ENCODE results near the gene SNUPN. TPM values are rescaled to one million over a fixed set of nuclear protein-coding genes. Genes with fewer than 3 reads are reported as not detected.
"Not testable (repeated sequence)": the region's sequence is repeated elsewhere in the genome, so short reads cannot be mapped to it uniquely, and the experiment has no call there.

SNUPN gene
- total RNA-seq, 1 donor from 2014 or later: 16.1 TPM

GRCh38 chr15:75584121-75584520, 41.4 kb downstream of the SNUPN start:
- no peak overlapping the region for H3K4me3 ChIP-seq (ENCODE audit: low read depth, low read length)
- TF ChIP-seq CTCF (IDR thresholded peaks at IDR 0.05; ENCODE audit: insufficient read depth, low read length, severe bottlenecking): no peak
- DNase-seq (ENCODE audit: low read depth): no peak
- no peaks in the 10 kb centered on the region for H3K27me3 ChIP-seq (ENCODE audit: control insufficient read depth, insufficient read depth, low read length)
- FAIRE-seq: no peak
- no peaks in the 10 kb centered on the region for H3K36me3 ChIP-seq (ENCODE audit: control insufficient read depth, insufficient read depth, low read length)

GRCh38 chr15:75583701-75584100, 41.8 kb downstream of the SNUPN start:
- Histone ChIP-seq H3K36me3 (ENCODE audit: control insufficient read depth, insufficient read depth, low read length) (no peaks in the 10 kb centered on the region), H3K4me3 (ENCODE audit: low read depth, low read length) (no peak overlapping the region), H3K27me3 (ENCODE audit: control insufficient read depth, insufficient read depth, low read length) (no peaks in the 10 kb centered on the region)
- DNase-seq (ENCODE audit: low read depth) (no peak), FAIRE-seq (no peak)
- TF ChIP-seq CTCF (IDR thresholded peaks at IDR 0.05; ENCODE audit: insufficient read depth, low read length, severe bottlenecking): no peak

- H3K4me3 ChIP-seq (ENCODE audit: low read depth, low read length); H3K27me3 ChIP-seq (ENCODE audit: control insufficient read depth, insufficient read depth, low read length); DNase-seq (ENCODE audit: low read depth); H3K36me3 ChIP-seq (ENCODE audit: control insufficient read depth, insufficient read depth, low read length); FAIRE-seq: not testable (repeated sequence)
These were observed 42.6 kb downstream of the SNUPN start for GRCh38 chr15:75582943-75583342.

- no peaks in the 10 kb centered on the region for H3K36me3 ChIP-seq (ENCODE audit: control insufficient read depth, insufficient read depth, low read length)
- no peak for FAIRE-seq
- peak; percentile 47 for TF ChIP-seq CTCF (IDR thresholded peaks at IDR 0.05; ENCODE audit: insufficient read depth, low read length, severe bottlenecking)
- no peaks in the 10 kb centered on the region for H3K27me3 ChIP-seq (ENCODE audit: control insufficient read depth, insufficient read depth, low read length)
- H3K4me3 ChIP-seq (ENCODE audit: low read depth, low read length): peak within 1 kb of the TSS; percentile 61
- peak; percentile 32 for DNase-seq (ENCODE audit: low read depth)
These were observed 46.3 kb downstream of the SNUPN start, which contains the start of gene PTPN9 for GRCh38 chr15:75578948-75579920. PTPN9 (minus strand) TSS chr15:75579315; CDS start chr15:75578776, 539 bp downstream.

GRCh38 chr15:75578173-75578947, 47.2 kb downstream of the SNUPN start:
- no peaks in the 10 kb centered on the region for H3K36me3 ChIP-seq (ENCODE audit: control insufficient read depth, insufficient read depth, low read length)
- FAIRE-seq (no peak), DNase-seq (ENCODE audit: low read depth) (no peak)
- no peaks in the 10 kb centered on the region for H3K27me3 ChIP-seq (ENCODE audit: control insufficient read depth, insufficient read depth, low read length)
- H3K4me3 ChIP-seq (ENCODE audit: low read depth, low read length): peak overlapping the region; percentile 61
- no peak for TF ChIP-seq CTCF (IDR thresholded peaks at IDR 0.05; ENCODE audit: insufficient read depth, low read length, severe bottlenecking)
